ENCODE results near the gene NEURL4. TPM values are rescaled to one million over a fixed set of nuclear protein-coding genes. Genes with fewer than 3 reads are reported as not detected.
"Not testable (repeated sequence)": the region's sequence is repeated elsewhere in the genome, so short reads cannot be mapped to it uniquely, and the experiment has no call there.

NEURL4 gene
- 52.8 to 56.7 TPM (median 55.1 TPM) in 3 replicates for total RNA-seq

- Mint-ChIP-seq H3K27ac (peak within 1 kb of the TSS; percentile 97), H3K9me3 (no peaks in the 10 kb centered on the region), H3K36me3 (peaks cover 6% of the 10 kb centered on the region), H3K27me3 (ENCODE audit: low read depth) (no peaks in the 10 kb centered on the region), H3K4me1 (peaks cover 31% of the 10 kb centered on the region), H3K4me3 (peak within 1 kb of the TSS; percentile 89)
- TF ChIP-seq CTCF (IDR thresholded peaks at IDR 0.05; ENCODE audit: unreplicated experiment), result no peak
- no peak for DNase-seq (ENCODE audit: low spot score in 2 of 2, unreplicated experiment in 2 of 2)
These were observed at the start of gene NEURL4 for GRCh38 chr17:7328840-7329373. Gene NEURL4, minus strand, starts transcription at chr17:7329335. Its CDS starts 23 bp downstream, at chr17:7329312.

GRCh38 chr17:7374353-7374752 lies 45.2 kb upstream of the NEURL4 start:
- peaks cover 10% of the 10 kb centered on the region for H3K27me3 Mint-ChIP-seq (ENCODE audit: low read depth)
- H3K4me3 Mint-ChIP-seq, result no peak overlapping the region
- peaks cover 5% of the 10 kb centered on the region for H3K9me3 Mint-ChIP-seq
- DNase-seq (ENCODE audit: low spot score in 2 of 2, unreplicated experiment in 2 of 2), result no peak
- peaks cover 3% of the 10 kb centered on the region for H3K36me3 Mint-ChIP-seq
- no peak for TF ChIP-seq CTCF (IDR thresholded peaks at IDR 0.05; ENCODE audit: unreplicated experiment)
- H3K4me1 Mint-ChIP-seq, result no peaks in the 10 kb centered on the region
- no peak overlapping the region for H3K27ac Mint-ChIP-seq

GRCh38 chr17:7370853-7371252 lies 41.7 kb upstream of the NEURL4 start:
- H3K27me3 Mint-ChIP-seq (ENCODE audit: low read depth), result peaks cover 6% of the 10 kb centered on the region
- no peaks in the 10 kb centered on the region for H3K4me1 Mint-ChIP-seq
- no peaks in the 10 kb centered on the region for H3K36me3 Mint-ChIP-seq
- no peak overlapping the region for H3K27ac Mint-ChIP-seq
- no peak overlapping the region for H3K4me3 Mint-ChIP-seq
- TF ChIP-seq CTCF (IDR thresholded peaks at IDR 0.05; ENCODE audit: unreplicated experiment), result no peak
- H3K9me3 Mint-ChIP-seq, result no peaks in the 10 kb centered on the region
- no peak for DNase-seq (ENCODE audit: low spot score in 2 of 2, unreplicated experiment in 2 of 2)

DNA sequence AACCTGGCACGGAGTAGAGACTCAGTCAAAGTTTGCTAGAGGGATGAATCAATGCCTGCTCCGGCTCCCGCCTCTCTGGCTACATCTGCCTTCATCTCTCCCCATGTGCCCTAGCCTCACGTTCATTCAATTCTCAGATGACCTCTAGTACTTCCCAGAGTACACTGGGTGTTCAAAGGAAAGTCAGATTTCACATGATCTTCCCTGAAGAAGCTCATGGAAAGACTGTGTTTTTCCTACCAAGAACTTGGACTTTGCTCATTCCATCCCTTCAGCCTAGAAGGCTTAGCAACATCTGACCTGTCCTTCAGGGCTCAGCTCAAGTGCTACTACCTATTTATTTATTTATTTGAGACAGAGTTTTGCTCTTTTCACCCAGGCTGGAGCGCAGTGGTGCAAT lies 40.7 kb upstream of the NEURL4 start:
- Mint-ChIP-seq H3K27ac (no peak overlapping the region), H3K9me3 (no peaks in the 10 kb centered on the region), H3K4me3 (no peak overlapping the region), H3K4me1 (no peaks in the 10 kb centered on the region), H3K36me3 (no peaks in the 10 kb centered on the region), H3K27me3 (ENCODE audit: low read depth) (peaks cover 6% of the 10 kb centered on the region)
- no peak for DNase-seq (ENCODE audit: low spot score in 2 of 2, unreplicated experiment in 2 of 2)
- TF ChIP-seq CTCF (IDR thresholded peaks at IDR 0.05; ENCODE audit: unreplicated experiment), result no peak

- DNase-seq (ENCODE audit: low spot score in 2 of 2, unreplicated experiment in 2 of 2); H3K27ac Mint-ChIP-seq; H3K27me3 Mint-ChIP-seq (ENCODE audit: low read depth); H3K9me3 Mint-ChIP-seq; H3K36me3 Mint-ChIP-seq; H3K4me3 Mint-ChIP-seq; H3K4me1 Mint-ChIP-seq: not testable (repeated sequence)
These were observed 39.5 kb upstream of the NEURL4 start for GRCh38 chr17:7368599-7368994.

DNA sequence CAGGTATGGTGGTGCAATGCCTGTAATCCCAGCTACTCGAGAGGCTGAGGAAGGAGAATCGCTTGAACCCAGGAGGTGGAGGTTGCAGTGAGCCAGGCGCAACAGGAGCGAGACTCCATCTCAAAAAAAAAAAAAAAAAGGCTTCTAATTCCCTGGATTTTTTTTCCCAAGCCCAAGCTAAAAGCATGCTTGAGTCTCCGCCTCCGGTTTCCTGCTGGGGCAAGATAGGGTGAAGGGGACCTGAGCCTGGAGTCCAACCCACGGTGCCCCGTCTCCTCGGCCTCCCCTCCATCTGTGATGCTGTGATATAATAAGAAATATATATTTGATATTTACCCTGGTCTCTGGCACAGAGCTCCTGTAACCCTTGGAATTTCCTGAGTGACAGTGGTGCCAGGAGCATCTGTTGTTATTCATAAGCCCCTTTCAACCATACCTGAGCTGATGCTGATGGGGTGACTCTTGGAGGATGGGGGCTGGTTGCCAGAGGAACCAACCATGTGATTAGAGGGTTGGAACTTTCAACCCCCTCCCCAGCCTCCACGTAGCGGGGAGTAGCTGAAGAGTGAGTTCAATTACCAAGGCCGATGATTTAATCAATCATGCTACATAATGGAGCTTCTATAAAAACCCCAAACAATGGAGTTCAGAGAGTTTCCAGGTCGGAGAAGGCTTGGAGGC lies 38.9 kb upstream of the NEURL4 start:
- no peak overlapping the region for H3K4me3 Mint-ChIP-seq
- no peaks in the 10 kb centered on the region for H3K9me3 Mint-ChIP-seq
- TF ChIP-seq CTCF (IDR thresholded peaks at IDR 0.05; ENCODE audit: unreplicated experiment), result no peak
- peaks cover 6% of the 10 kb centered on the region for H3K27me3 Mint-ChIP-seq (ENCODE audit: low read depth)
- no peaks in the 10 kb centered on the region for H3K4me1 Mint-ChIP-seq
- H3K27ac Mint-ChIP-seq, result no peak overlapping the region
- DNase-seq (ENCODE audit: low spot score in 2 of 2, unreplicated experiment in 2 of 2), result no peak
- no peaks in the 10 kb centered on the region for H3K36me3 Mint-ChIP-seq
